Breast epithelium (tissue), 3 donors: ENCODE data around the gene CDC42EP1.

Experiments
- CTCF ChIP-seq, 3 donors: fragments of 450-650 bp; IDR thresholded peaks; one replicate each; pipeline ENCODE4 v1.5.1; 2016 to 2017; ENCODE audit warnings: antibody characterized with exemption in 3 of 3, mild to moderate bottlenecking in 3 of 3, moderate library complexity in 3 of 3
- POLR2A ChIP-seq: fragments of 450-650 bp; IDR thresholded peaks from one replicate; pipeline ENCODE4 v1.6.1; 2016; ENCODE audit warnings: antibody characterized with exemption, mild to moderate bottlenecking, moderate library complexity

GRCh38 chr22:37617431-37617830 lies 57.2 kb downstream of the CDC42EP1 start:
- TF ChIP-seq CTCF (IDR thresholded peaks at IDR 0.05) (no peak), POLR2A (no peak)
